Hindlimb muscle (tissue), 1 donor: ENCODE data around the gene CGB1. TPM values are rescaled to one million over a fixed set of nuclear protein-coding genes. Genes with fewer than 3 reads are reported as not detected.

ENCODE experiments used
- DNase-seq: peaks from one replicate; pipeline ENCODE4 v3.0.0-alpha.2; 2013
- polyA plus RNA-seq: library from polyadenylated mRNA; unstranded; fragments of 120-200 nt; gene quantifications from one replicate; pipeline ENCODE4 v1.2.1, GENCODE V29; 2013; ENCODE audit not compliant: insufficient read length

The CGB1 gene
- polyA plus RNA-seq, 1 donor, result not detected

DNA sequence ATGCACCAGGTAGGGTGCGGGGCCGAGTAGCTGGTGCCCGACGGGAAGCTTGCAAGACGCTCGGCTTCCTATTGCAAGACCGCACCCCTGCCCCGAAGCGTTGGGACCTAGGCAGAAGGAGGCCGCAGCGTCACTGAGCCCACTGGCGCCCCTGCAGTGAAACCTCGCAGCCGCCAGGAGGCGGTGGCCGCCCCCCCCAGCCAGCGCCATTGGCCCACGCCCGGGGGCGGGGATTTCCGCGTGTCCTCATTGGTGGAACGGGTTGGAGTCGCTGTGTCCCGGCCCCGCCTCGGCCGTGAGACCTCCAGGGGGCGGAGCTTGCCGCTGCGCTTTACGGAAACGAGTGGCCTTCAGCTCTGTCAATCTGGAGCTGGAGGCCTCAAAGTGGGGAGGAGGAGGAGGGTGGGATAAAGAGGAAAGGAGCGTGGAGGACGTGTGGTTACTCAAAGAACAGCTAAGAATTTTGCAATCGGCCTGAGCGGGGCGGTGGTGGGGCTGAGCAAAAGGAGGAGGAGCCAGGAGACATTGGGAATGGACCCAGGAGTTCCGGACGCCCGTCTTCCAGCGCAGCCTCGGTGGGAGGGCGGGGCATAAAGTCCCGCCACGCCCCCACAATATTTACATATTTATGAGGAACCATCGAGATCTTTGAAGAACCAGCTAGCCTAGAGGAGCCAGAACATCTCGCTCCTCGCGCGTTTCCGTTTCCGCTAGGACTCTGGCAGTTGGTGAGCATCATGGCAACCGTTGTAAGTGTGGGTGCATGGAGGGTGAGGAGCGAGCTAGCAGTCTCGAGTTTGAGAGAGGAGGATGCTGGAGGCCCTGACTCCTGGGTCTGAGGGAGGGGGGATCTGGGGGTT is 43.3 kb downstream of the CGB1 start, which contains the start of the genes GYS1 and RUVBL2:
GYS1 (minus strand) TSS at position 135 of the 860 bp plus-strand sequence. CDS start 197 bp downstream, outside the sequence.
RUVBL2 (plus strand) TSS at position 713 of the 860 bp plus-strand sequence; CDS start at position 738, 25 bp downstream.
- DNase-seq, result peak; percentile 100

DNA sequence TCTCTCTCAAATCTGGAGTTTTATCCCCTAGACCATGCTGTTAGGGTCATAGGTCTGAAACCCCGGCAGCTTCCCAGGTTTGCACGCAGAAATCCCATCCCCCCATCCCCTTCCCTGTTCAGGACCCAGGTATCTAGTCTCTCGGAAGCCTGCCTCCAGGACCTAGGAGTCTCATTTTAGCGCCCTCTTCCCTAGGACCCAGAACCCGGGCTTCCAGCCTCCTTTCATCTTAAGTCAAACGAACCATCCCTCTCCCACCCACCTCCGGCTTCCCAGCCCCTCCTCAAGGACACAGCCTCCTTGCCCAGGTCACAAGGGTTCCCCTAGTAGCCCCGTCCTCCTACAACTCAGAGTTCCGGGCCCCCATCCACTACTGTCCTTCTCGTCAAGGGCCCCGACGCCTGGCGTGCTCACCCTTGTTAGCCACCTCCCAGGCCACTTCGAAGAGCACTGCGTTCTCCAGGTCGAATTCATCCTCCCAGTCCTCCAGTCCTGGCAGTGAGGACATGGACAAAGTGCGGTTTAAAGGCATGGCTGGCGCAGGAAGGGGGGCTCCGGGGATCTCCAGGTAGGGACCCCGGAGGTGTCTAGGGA is 44.0 kb downstream of the CGB1 start:
- no peak for DNase-seq

DNA sequence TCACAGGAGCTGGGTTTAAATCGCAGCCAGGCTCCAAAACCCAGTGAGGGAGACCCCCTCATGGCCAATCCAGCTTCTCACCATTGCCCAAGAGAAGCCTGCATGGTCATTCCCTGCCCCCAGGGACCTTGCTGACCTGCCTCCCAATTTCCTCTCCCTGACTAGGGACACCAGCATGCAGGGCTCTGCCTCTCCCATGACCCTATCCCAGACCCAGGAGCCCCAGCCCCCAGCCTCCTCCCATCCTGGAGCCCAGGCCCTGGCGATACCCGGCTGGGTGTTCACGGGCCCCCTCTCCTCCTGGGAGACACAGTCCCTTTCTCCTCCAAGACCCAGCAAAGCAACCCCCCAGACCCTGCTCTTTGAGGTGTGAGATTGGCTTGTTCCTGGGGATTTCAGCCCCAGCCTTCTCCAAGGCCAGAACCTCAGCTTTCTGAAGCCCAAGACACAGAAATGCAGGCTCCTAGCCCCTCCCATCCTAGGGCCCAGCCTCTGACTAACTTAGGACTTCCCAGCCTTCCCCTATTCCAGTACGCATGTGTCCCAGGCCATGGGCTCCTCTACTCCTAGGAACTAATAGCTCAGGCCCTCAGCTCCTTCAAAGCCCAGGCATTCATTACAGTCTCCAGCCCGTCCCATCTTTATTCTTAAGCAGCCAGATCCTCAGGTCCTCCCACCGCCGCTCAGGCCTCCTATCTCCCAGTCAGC is 44.7 kb downstream of the CGB1 start:
- DNase-seq, result peak; percentile 78

DNA sequence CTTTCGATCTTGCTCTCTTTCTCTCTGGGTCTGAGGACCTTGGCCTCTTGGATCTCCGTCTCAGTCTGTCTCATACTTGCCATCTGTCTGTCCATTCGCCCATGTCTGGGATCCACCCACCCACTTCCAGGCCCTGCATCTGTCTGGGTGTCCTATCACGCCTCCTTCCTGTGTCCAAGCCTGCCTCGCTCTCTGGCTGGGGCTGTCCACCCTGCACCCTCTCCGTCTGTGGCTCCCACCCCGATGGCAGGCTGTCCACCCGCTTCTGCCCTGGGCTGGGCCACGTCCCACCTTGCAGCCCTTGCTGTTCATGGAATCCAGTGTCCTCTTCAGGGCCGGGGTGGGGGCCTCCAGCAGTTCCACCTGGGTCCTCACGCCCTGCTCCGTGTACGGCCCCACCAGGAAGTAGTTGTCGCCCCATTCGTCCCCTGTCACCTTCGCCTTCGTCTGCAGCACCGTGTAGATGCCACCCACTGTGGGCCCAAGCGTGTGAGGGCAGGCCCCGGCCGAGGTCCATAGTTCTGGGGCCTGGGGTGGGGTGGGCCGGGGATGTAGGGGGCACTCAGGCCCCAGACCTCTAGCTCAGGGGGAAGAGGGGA is 45.6 kb downstream of the CGB1 start:
- no peak for DNase-seq

DNA sequence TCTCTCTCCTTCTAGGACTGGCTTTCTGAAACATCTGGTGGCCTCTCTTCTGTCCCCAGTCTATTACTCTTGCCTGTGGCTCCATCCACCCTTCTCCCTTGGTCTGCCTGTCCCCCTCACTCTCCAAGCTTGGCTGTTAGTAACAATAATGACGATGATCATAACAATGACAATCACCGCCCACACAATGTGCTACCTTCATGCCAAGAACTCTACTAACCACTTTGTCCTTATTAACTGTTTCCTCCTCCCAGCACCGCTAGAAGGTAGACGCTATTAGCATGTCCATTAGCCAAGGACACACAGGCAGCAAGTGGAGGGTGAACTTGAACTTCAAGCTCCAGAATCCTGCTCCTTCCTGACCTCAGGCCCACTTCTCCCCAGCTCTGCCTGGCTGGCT is 46.3 kb downstream of the CGB1 start:
- DNase-seq, result no peak

DNA sequence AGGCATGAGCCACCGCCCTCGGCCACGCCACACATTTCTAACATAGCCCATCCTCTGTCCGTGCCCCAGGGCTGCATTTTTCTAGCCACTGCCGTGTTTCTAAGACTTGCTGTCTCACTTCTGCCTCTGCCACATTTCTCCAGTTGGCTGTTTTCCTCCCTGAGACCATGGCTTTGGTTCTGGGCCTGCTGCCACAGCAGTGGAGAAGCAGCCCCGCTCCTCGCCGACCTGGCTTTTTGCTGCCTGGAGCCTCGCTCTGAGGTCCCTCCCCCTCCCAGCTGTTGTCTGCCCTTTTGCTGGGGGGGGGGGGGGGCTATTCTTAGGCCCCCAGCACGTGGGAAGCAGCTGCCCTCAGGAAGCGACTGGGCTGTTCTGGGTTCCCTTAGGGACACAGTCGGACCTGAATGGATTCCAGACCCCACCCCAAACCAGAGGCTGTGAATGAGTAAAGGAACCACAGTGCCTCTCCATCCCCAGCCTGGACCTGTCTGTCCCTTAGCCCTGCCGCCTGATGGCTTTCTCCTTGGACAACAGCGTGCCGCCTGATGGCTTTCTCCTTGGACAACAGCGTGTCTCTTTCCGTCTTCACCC is 46.9 kb downstream of the CGB1 start:
- DNase-seq, result no peak

DNA sequence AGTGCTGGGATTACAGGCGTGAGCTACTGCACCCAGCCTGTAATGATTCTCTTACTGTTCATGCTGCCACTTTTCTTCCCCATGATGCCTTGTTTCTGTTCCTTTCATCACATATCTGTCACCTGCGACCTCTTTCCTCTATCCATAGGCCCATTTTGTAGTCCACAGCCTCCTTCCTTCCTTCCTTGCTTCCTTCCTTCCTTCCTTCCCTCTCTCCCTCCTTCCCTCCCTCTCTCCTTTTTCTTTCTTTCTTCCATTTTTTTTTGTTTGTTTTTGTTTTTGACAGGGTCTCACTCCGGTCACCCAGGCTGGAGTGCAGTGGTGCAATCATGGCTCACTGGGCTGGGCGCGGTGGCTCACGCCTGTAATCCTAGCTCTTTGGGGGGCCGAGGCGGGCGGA is 47.8 kb downstream of the CGB1 start:
- DNase-seq, result no peak

DNA sequence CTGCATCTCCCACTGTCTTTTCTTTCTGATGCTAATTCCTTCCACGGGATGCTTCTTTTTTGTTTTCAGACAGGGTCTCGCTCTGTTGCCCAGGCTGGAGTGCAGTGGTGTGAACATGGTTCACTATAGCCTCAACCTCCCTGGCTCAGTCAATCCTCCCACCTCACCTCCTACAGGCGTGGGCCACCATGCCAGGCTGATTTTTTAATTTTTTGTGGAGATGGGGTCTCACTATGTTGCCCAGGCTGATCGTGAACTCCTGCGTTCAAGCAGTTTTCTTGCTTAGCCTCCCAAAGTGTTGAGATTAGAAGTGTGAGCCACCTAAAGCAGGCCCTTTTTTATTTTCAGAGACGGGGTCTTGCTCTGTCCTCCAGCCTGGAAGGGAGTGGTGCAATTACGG is 48.4 kb downstream of the CGB1 start:
- DNase-seq, result no peak

DNA sequence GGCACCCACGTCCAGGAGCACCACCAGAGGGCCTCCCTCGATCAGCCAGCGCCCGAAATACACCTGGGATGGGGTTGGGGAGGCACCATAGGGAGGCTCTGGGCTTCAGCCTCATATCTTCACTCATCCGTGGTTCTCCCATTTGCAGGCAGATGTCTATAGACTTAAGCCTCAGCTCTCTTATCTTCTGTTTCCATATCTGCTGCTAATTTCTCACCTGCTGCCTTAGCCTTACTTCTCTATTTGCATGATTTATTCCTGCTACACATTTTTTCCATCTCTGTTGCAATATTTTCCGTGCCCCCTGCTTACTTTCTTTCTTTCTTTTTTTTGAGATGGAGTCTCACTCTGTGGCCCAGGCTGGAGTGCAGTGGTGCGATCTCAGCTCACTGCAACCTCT is 49.4 kb downstream of the CGB1 start:
- DNase-seq, result no peak

DNA sequence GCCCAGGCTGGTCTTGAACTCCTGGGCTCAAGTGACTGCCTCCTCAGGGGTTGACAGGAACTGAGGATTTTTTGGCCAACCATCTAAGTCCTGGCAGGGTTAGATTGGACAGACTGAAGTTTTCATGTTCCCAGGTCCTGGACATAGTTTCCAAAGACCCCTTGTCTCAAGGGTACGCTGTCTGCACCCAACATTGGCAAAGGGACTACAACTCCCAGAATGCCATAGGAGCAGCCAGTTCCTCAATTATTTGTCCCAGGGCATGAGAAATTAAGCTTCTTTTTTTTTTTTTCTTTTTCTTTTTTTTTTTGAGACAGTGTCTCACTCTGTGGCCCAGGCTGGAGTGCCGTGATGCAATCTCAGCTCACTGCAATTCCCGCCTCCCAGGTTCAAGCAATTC is 50.5 kb downstream of the CGB1 start:
- no peak for DNase-seq

DNA sequence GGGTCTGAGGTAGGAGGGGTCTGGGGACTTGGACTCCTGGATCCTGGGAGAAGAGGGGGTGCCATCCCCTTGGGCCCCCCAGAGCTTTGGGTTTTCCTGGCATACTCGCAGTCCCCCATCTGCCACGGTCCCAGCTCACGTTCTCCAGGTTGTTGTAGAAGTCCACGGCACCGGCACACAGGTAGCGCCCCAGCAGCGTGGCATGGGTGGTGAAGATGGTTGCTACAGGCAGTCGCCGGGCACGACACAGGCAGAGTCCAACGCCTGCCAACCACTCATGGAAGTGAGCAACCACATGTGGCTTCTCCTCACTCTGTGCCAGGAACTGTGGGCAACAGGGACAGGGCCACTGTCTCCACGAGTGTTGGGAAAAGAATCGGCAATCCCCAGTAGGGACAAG is 51.0 kb downstream of the CGB1 start:
- no peak for DNase-seq

Other genes starting within 250 kb of the CGB1 start
- 28.5 TPM for gene BCAT2, start 225.9 kb downstream of the CGB1 start, polyA plus RNA-seq
- 3.8 TPM for gene HSD17B14, start 200.4 kb downstream of the CGB1 start, polyA plus RNA-seq
- 40.4 TPM for gene PLEKHA4, start 168.3 kb downstream of the CGB1 start, polyA plus RNA-seq
- gene PPP1R15A, start 164.5 kb downstream of the CGB1 start, polyA plus RNA-seq, result 59.4 TPM
- gene TULP2, start 138.2 kb downstream of the CGB1 start, polyA plus RNA-seq, result not detected
- gene NUCB1, start 136.6 kb downstream of the CGB1 start, polyA plus RNA-seq, result 175 TPM
- gene DHDH, start 103.2 kb downstream of the CGB1 start, polyA plus RNA-seq, result 0.93 TPM
- gene BAX, start 82.0 kb downstream of the CGB1 start, polyA plus RNA-seq, result 39.3 TPM
- gene FTL, start 71.6 kb downstream of the CGB1 start, polyA plus RNA-seq, result 701 TPM
- gene GYS1, start 43.6 kb downstream of the CGB1 start, polyA plus RNA-seq, result 108 TPM
- 61.0 TPM for gene RUVBL2, start 43.0 kb downstream of the CGB1 start, polyA plus RNA-seq
- not detected for gene LHB, start 19.8 kb downstream of the CGB1 start, polyA plus RNA-seq
- gene CGB3, start 12.6 kb downstream of the CGB1 start, polyA plus RNA-seq, result not detected
- not detected for gene CGB2, start 5.0 kb downstream of the CGB1 start, polyA plus RNA-seq
- not detected for gene CGB5, start 7.0 kb upstream of the CGB1 start, polyA plus RNA-seq
- gene CGB8, start 12.2 kb upstream of the CGB1 start, polyA plus RNA-seq, result not detected
- 2.3 TPM for gene CGB7, start 20.9 kb upstream of the CGB1 start, polyA plus RNA-seq
- gene NTF4, start 27.9 kb upstream of the CGB1 start, polyA plus RNA-seq, result 5.8 TPM
- 9.8 TPM for gene KCNA7, start 35.8 kb upstream of the CGB1 start, polyA plus RNA-seq
- 259 TPM for gene SNRNP70, start 48.6 kb upstream of the CGB1 start, polyA plus RNA-seq
- gene LIN7B, start 77.5 kb upstream of the CGB1 start, polyA plus RNA-seq, result 13.4 TPM
- 0.54 TPM for gene C19orf73, start 82.2 kb upstream of the CGB1 start, polyA plus RNA-seq
- gene PPFIA3, start 82.6 kb upstream of the CGB1 start, polyA plus RNA-seq, result 10.0 TPM
- gene HRC, start 118.5 kb upstream of the CGB1 start, polyA plus RNA-seq, result 187 TPM
- 49.4 TPM for gene TRPM4, start 120.9 kb upstream of the CGB1 start, polyA plus RNA-seq